Aortic smooth muscle cell (primary cell): Measurements from ENCODE around the gene ITGB8. TPM values are rescaled to one million over a fixed set of nuclear protein-coding genes. Genes with fewer than 3 reads are reported as not detected.

Source experiments
- total RNA-seq: library from RNA; depleted of rRNA; stranded (reverse); fragments of >200 nt; gene quantifications from 2 replicates; pipeline ENCODE4 v1.2.3, GENCODE V29; 2014

The ITGB8 gene
- 5.7 and 10.1 TPM in 2 replicates for total RNA-seq

GRCh38 chr7:20330239-20330927, at the start of gene ITGB8:
Gene ITGB8 (plus strand): TSS chr7:20330900. CDS start chr7:20331807, 907 bp downstream.

Other genes starting within 250 kb of the ITGB8 start
- gene MACC1, start 113.5 kb upstream of the ITGB8 start, total RNA-seq, result under 0.01 and 0.06 TPM in 2 replicates